Measurements from ENCODE around the gene TBRG4.

DNA sequence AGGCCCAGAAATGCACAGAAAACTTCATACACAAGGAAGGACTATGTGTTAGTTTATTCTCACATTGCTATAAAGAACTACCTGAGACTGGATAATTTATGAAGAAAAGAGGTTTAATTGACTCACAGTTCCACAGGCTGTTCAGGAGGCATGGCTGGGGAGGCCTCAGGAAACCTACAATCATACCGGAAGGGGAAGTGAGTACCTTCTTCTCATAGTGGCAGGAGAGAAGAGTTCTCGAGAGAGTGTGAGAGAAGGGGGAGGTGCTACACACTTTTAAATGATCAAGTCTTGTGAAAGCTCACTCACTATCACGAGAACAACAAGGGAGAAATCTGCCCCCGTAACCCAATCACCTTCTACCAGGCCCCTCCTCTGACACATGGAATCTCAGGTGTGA is 29.3 kb upstream of the TBRG4 start:
- TF ChIP-seq, protein P1, sequence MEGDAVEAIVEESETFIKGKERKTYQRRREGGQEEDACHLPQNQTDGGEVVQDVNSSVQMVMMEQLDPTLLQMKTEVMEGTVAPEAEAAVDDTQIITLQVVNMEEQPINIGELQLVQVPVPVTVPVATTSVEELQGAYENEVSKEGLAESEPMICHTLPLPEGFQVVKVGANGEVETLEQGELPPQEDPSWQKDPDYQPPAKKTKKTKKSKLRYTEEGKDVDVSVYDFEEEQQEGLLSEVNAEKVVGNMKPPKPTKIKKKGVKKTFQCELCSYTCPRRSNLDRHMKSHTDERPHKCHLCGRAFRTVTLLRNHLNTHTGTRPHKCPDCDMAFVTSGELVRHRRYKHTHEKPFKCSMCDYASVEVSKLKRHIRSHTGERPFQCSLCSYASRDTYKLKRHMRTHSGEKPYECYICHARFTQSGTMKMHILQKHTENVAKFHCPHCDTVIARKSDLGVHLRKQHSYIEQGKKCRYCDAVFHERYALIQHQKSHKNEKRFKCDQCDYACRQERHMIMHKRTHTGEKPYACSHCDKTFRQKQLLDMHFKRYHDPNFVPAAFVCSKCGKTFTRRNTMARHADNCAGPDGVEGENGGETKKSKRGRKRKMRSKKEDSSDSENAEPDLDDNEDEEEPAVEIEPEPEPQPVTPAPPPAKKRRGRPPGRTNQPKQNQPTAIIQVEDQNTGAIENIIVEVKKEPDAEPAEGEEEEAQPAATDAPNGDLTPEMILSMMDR (conservative IDR thresholded peaks at IDR 0.05; ENCODE audit: low read depth, low read length) = no peak
- TF ChIP-seq EZH2 (IDR thresholded peaks at IDR 0.05; ENCODE audit: low read length, unreplicated experiment) (no peak), EZH2phosphoT487 (IDR thresholded peaks at IDR 0.05; ENCODE audit: borderline replicate concordance, low read length) (no peak)
